Upper lobe of left lung (tissue), 4 donors: ENCODE measurements around the gene NT5C2.

Source experiments
- CTCF ChIP-seq, 6 experiments: fragments of 450-650 bp in 4 of 6; fragments of 200-600 bp in 2 of 6; sonication (generic) in 2 of 6; IDR thresholded peaks; one replicate each; pipeline ENCODE4 v1.5.1; 2016 to 2019; ENCODE audit warnings: antibody characterized with exemption in 6 of 6
- POLR2A ChIP-seq, 4 donors: fragments of 450-650 bp; IDR thresholded peaks; one replicate each; pipeline ENCODE4 v1.5.1; 2016 to 2017; ENCODE audit warnings: antibody characterized with exemption in 4 of 4, mild to moderate bottlenecking in 2 of 4
- POLR2AphosphoS5 ChIP-seq, 2 donors: sonication (generic); formaldehyde crosslinking; IDR thresholded peaks; one replicate each; pipeline ENCODE4 v1.5.1; 2017; ENCODE audit warnings: antibody characterized with exemption in 2 of 2

GRCh38 chr10:103078309-103078615 lies 114.8 kb downstream of the NT5C2 start:
- TF ChIP-seq POLR2A (IDR thresholded peaks at IDR 0.05), result no peak
- TF ChIP-seq POLR2AphosphoS5 (IDR thresholded peaks at IDR 0.05), result no peak
- TF ChIP-seq CTCF (IDR thresholded peaks at IDR 0.05), result no peak
